DMS53 treated with DMSO at 0.1 percent for 48 hours (cell line): ENCODE measurements around the gene RANBP17.
"Not testable (repeated sequence)": the region's sequence is repeated elsewhere in the genome, so short reads cannot be mapped to it uniquely, and the experiment has no call there.

Experiments used
- DNase-seq: peaks from one replicate; lab custom pipeline; 2025; ENCODE audit not compliant: unreplicated experiment; lab: John Stamatoyannopoulos, UW

Gene RANBP17

GRCh38 chr5:171283753-171284152 lies 421.9 kb downstream of the RANBP17 start:
- DNase-seq = no peak

DNA sequence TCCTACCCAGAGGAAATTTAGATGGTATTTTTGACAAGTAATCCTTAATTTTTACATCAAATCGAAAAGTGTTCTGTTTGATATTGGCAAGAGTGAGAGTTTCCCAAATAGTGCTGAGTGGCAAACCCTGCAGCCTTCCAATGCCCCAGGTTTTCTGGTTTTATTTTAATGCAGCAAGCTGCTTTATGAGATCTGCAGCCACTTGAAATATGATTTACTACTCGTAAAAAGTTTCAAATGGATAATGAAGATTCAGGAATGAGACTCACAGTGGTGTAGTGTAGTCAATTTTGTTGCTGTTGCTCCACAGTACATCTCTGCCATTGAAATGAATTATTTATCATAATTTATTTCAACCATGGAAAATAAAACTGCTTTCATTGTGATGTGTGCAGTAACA lies 423.6 kb downstream of the RANBP17 start:
- DNase-seq = no peak

DNA sequence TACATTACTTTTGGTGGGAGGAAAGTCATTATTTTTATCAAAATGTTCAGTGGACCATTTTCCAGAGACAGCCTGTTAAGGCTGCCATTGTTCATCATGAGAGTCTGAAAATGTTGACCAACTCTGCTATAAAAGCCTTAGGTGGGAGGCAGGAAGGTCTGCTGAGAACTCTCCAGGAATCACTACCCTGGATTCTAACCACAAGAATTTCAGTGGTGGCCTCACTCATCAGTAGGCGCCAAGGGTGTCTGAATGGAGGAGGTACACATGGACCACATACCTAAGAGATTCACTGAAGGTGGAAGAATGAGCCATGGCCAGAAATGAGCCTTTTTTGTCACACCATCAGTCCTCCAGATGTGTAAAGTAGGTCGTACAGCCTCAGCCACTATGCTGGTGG lies 426.2 kb downstream of the RANBP17 start:
- no peak for DNase-seq

- no peak for DNase-seq
Measured at GRCh38 chr5:171291371-171291770, 429.6 kb downstream of the RANBP17 start.

GRCh38 chr5:171295299-171295698 lies 433.5 kb downstream of the RANBP17 start:
- no peak for DNase-seq

- DNase-seq = no peak
Measured at GRCh38 chr5:171295801-171296200, 434.0 kb downstream of the RANBP17 start.

DNA sequence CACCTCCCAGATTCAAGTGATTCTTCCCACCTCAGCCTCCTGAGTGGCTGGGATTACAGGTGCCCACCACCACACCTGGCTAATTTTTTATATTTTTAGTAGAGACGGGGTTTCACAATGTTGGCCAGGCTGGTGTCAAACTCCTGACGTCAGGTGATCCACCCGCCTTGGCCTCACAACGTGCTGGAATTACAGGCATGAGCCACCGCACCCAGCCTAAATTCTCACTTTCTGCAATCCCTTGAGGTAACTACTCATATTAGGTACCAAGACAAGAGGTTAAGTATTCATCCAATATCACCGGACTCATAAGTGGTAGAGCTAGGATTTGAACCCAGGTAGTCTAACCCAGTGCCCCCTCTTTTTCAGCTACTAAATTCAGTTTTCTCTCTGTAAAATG lies 436.1 kb downstream of the RANBP17 start:
- not testable (repeated sequence) for DNase-seq

DNA sequence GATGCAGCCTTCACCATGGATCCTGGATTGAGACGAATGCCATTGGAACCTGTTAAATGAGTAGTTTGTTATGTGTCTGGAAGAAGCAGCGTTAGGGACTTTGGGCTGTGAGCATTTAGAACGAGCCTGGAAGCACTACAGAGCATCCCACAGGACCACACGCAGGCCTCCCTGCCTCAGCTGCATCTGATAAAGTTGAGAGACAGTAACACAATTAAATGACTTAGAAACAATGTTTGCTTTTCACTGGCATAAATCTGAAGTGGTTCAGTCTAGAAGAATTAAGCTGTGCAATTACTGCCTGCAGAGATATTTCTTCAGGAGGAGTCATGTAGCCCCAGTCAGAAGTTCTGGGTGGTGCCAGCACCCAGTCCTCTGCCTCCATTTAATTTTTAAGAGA lies 437.4 kb downstream of the RANBP17 start:
- no peak for DNase-seq

- DNase-seq = no peak
Measured at GRCh38 chr5:171299851-171300250, 438.0 kb downstream of the RANBP17 start.

DNA sequence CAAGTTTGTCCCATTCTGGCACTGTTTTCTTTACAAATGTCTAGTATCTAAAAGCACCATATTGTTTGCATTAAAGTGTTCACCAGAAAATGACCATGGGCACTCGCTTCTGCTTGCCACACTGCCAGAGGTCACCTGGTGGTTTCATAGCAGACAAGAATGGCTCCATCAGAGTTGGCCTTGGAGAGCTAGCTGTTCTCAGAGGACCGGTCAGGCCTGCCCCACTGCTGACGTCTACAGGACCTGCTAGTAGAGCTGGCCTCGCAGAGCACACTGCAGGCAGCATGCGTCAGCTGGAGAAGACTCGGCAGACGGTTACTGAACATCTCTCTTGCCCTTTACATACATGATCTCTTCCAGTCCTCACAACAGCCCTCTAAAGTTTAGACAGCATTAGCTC lies 438.5 kb downstream of the RANBP17 start:
- DNase-seq = no peak

- no peak for DNase-seq
Measured at GRCh38 chr5:171306166-171306565, 444.3 kb downstream of the RANBP17 start.

DNA sequence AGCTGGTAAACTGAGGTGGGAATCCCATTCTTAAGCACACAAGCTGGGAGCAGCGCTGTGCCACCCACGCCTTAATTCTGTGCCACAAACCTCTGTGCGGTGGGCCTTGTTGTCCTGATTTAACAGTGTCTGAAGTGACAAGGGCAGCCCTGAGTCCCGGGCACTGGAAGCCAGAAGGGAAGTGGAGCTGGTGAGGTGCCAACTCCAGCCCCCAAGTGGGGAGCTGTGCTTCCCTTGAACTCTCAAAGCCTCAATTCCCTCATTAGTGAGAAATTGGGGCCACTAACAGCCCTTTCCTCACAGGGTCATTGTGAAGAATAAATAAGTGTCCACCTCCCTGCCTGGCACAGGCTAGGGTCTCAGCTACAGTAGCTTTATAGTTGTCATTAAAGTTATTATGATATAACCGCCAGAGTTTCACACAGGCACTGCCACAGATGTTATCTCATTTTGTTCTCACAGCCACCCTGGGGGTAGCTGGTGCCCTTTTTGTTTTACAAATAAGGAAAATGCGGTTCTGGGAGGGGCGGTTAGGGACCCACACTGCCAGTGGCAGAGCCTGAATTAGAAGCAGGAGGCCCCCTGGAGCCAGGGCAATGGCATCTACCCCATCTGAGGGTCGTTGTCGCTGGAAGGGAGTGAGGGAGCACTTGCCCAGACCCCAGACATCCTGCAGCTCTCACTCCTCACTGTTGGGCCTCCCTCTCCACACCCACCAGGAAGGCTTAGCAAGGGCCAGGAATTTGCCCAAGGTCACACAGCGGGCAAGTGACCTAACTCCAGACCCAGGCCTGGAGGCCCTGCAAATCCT lies 445.2 kb downstream of the RANBP17 start:
- no peak for DNase-seq

DNA sequence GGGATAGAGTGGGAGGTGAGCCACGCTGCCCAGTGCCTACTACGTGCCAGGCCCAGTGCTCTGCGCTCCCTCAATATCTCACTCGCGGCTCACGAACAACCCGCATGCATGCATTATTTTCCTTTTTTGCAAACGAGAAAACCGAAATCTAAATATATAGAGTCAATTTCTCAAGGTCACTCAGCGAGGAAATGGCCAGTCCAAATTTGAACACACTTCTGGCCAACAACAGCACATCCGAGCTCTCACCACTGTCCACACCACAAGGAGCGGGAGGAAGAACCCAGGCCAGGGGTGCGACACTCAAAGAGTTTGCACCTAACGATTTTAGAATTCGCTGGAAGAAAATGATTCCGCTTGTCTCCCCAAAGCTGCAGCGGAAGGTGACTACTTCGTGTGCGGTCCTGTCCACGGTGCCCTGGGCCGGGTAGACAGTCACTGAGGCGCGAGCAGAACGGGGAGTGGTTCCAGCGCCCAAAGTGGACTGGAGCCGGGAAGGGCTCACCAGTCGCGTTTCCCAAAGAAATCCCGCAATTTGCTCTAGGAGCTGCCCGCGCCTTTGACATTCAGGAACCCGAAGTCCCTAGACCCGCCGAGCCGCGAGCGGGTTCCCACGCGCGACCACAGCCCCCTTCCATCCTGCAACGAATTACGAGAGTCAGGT lies 446.1 kb downstream of the RANBP17 start:
- no peak for DNase-seq

DNA sequence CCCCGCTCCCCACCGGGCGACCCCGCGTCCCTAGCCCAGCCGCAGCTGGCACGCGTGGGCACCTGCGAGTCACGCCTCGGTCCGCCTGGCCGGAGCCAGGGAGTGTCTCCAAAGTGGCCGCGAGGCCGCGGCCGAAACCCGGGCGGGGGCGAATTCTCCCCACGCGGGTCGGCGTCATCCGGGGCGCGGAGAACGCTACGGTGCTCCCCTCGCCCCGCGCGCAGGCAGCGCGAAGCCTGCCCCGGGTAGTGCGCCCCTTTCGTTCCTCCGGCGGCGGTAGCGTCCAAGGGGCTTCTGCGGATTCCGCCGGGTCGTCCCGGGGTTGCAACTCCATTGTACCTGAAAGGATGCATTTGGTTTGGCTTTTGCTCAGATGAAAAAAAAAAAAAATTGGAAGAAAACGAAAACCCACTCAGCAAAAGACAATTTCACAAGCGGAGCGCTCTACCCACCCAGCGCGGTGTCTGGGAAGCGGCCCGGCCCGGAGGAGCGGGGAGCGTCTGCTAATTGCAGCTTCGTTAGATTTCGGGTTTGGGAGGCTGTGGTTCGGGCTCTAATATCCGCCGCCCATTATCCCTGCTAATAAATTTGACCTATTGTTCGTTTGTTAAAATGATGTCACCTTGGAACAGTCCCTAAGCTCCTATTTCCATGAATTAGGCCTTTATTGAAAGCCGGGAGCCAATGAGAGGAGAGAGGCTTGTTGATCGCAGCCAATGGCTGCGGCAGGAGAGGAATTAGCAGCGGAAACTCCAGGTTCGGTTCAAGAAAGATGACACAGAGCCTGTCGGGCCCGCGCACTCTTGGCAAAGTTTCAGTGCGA lies 446.8 kb downstream of the RANBP17 start, which contains the start of gene TLX3:
Gene TLX3, plus strand, starts transcription at position 796 of the 823 bp plus-strand sequence. CDS start 118 bp downstream, outside the sequence.
- no peak for DNase-seq

DNA sequence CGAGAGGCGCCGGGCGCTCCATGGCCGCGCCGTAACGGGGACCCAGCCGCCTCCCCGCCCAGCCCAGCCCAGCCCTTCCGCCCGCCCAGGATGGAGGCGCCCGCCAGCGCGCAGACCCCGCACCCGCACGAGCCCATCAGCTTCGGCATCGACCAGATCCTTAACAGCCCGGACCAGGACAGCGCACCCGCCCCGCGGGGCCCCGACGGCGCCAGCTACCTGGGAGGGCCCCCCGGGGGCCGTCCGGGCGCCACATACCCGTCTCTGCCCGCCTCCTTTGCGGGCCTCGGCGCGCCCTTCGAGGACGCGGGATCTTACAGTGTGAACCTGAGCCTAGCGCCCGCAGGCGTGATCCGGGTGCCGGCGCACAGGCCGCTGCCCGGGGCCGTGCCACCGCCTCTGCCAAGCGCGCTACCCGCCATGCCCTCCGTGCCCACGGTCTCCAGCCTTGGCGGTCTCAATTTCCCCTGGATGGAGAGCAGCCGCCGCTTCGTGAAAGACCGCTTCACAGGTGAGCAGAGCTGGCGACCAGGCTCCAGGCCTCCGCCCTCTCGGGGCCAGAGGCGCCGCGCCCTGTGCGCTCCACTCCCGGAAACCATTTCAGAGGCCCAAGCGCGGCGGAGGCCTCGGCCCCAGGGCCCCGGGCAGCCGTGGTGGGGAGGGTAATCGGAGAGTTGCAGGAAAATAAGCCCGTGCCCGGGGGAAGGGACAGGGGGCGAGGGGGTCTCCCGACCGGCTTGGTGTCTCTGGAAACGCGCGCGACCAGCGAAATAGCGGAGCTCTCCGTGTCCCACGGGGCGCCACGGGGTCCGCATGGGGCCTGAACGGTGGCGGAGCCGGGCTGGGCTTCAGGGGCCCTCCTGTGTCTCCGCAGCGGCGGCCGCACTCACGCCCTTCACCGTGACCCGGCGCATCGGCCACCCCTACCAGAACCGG lies 447.7 kb downstream of the RANBP17 start:
- no peak for DNase-seq

- DNase-seq = peak; percentile 39
Measured at GRCh38 chr5:171310212-171310818, 448.5 kb downstream of the RANBP17 start.

GRCh38 chr5:171310819-171311321 lies 449.1 kb downstream of the RANBP17 start:
- DNase-seq = no peak

DNA sequence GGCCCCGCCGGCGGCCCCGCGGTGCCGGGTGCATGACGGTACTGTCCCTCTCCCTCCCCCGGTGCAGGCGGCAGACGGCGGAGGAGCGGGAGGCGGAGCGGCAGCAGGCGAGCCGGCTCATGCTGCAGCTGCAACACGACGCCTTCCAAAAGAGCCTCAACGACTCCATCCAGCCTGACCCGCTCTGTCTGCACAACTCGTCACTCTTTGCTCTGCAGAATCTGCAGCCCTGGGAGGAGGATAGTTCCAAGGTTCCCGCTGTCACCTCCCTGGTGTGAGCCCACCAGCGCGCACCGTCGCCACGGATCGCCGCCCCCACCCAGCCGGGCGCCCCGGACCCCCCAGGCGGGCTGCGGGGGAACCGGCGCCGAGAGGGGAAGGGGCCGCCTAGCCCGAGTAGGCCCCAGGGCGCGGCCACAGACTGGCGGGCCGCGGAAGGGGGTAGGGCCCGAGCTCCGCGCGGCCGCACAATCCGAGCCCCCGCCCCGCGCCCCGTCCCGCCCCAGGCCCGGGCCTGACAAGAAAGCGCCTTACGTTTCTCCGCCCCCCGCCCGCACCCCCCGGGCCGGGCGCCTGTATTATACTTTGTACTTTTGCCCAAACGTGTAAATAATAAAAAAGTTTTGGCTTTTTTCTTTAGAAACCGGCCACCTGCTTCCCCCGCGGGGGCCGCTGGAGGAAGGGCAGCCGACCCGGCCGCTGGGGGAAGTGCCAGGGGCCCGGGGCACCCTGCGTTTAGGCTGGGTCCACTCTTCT lies 449.7 kb downstream of the RANBP17 start:
- peak; percentile 56 for DNase-seq
